Measurements from ENCODE around the gene OCIAD2. TPM values are rescaled to one million over a fixed set of nuclear protein-coding genes. Genes with fewer than 3 reads are reported as not detected.
"Not testable (repeated sequence)": the region's sequence is repeated elsewhere in the genome, so short reads cannot be mapped to it uniquely, and the experiment has no call there.

OCIAD2 gene
- polyA plus RNA-seq, 10 donors, result 22.9 to 37.7 (median 28.9) TPM

GRCh38 chr4:48858130-48858529 is 48.4 kb downstream of the OCIAD2 start:
- DNase-seq, result no peak

DNA sequence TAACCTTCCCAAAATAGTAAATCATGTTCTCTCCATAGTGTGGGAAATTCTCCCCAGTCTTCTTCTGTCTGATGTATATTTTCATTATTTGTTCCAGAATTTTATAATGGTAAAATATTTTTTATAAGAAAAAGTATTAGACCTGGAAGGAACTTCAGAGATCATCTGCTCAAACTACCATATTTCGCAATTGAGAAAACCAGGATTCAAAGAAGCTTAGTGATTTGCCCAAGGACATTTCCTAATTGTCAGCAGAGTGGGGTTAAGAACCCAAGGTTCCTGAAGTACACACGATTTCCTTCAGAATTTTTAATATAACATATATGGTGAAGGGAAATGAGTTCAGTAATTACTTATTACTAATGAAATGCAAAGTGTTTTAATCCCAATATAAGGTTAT is 51.6 kb downstream of the OCIAD2 start:
- no peak for DNase-seq

- DNase-seq, result no peak
Measured at GRCh38 chr4:48854395-48854683, 52.2 kb downstream of the OCIAD2 start.

GRCh38 chr4:48853604-48854394 is 52.8 kb downstream of the OCIAD2 start:
- DNase-seq, result no peak

- no peak for DNase-seq
Measured at GRCh38 chr4:48851651-48852050, 54.9 kb downstream of the OCIAD2 start.

DNA sequence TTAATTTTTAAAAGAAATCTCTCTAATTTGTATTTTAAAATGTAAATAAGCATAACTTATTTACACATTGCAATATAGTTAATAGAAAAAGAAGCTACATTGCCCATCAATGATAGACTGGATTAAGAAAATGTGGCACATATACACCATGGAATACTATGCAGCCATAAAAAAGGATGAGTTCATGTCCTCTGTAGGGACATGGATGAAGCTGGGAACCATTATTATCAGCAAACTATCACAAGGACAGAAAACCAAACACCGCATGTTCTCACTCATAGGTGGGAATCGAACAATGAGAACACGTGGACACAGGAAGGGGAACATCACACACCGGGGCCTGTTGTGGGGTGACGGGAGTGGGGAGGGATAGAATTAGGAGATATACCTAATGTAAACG is 57.8 kb downstream of the OCIAD2 start:
- DNase-seq, result not testable (repeated sequence)

DNA sequence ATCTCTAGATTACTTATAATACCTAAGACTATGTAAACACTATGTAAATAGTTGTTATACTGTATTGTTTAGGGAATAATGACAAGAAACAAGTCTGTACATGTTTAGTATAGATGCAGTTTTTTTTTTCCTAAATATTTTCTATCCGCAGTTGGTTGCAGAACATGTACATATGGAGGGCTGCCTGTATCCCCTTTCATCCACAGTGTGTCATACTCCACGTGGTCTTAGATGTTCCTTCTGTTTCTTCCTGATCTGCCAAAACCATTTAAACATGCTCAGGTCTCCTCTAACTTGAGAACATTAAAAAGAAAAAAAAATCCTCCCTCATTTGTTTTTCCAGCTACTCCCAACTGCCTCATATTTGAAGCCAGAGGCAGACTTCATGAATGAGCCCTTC is 61.7 kb downstream of the OCIAD2 start:
- DNase-seq, result no peak

DNA sequence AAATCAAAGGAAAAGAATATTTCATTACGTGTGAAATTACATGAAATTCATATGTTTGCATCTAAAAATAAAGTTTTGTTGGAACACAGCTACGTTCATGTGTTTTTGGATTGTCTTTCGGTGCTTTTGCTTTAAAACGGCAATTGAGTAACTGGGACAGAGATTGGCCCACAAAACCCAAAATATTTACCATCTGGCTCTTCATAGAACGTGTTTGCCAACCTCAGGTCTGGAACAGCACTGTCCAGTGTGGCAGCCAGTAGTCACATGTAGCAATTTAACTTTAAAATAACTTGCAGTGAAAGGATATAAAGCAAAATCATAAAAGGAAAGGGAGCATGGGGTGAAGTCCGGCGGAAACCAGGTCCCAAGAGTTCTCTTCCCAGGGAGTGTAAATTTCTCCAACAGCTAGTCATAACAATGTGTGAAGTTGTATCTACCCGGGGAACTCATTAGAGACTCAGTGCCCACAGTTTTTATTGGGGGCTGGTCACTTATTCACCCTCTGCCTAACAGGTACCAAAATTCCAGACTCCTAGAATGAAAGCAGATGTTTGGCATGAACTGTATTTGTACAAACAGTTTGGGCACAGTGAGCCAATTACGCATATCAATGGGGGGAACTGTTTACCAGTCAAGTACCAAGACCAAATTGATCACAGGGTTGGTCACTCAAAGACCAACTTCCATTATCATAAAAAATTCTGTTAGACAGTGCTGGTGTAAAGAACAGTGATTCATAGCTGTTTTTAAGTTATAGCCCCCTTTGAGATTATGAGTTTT is 65.3 kb downstream of the OCIAD2 start:
- DNase-seq, result no peak

GRCh38 chr4:48836658-48837057 is 69.9 kb downstream of the OCIAD2 start:
- DNase-seq, result no peak

Other genes with a start within 250 kb of the OCIAD2 start
- gene FRYL, start 126.5 kb downstream of the OCIAD2 start, polyA plus RNA-seq (ENCODE audit: insufficient read length in 10 of 10), result 10 to 100 TPM; 17.1 to 36.9 (median 24.3) TPM
- 100 to 1,000 TPM; 180 to 262 (median 211) TPM for gene OCIAD1, start 75.7 kb downstream of the OCIAD2 start, polyA plus RNA-seq (ENCODE audit: insufficient read length in 10 of 10)
- gene CWH43, start 79.5 kb upstream of the OCIAD2 start, polyA plus RNA-seq (ENCODE audit: insufficient read length in 10 of 10), result 1 to 10 TPM in 1 of 10 donors, under 1 TPM in 1, not detected in 8; 0.45 to 2.2 TPM

Measured in muscle of back (tissue), 11 donors.